GM18858 (cell line): ENCODE results near the gene RYK.

ENCODE experiments used
- ATAC-seq: cut with Tn5 transposase; IDR thresholded peaks from one replicate; pipeline ENCODE4 v1.9.1; 2021; ENCODE audit not compliant: unreplicated experiment

Gene RYK

GRCh38 chr3:134153761-134154160 lies 96.9 kb downstream of the RYK start:
- ATAC-seq, result no peak

- ATAC-seq, result no peak
Observed at GRCh38 chr3:134150476-134150875, 100.2 kb downstream of the RYK start.

DNA sequence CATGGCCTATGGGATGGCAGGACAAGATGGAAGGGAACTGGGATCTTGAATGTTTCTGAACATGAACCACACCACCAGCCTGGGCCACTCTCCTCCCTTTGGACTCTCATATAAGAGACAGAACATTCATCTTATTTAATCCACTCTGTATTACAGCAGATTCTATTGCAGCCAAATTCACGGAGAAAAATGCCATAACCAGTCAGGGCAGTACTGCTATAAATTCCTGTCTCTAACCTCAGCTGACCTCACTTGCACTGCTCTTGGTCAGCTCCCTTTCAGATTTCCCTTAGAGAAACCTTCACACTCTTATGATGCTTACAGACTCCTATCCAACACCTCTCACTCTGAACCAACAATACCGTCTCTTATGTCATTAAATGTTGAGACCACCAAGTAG lies 101.4 kb downstream of the RYK start:
- ATAC-seq, result no peak

DNA sequence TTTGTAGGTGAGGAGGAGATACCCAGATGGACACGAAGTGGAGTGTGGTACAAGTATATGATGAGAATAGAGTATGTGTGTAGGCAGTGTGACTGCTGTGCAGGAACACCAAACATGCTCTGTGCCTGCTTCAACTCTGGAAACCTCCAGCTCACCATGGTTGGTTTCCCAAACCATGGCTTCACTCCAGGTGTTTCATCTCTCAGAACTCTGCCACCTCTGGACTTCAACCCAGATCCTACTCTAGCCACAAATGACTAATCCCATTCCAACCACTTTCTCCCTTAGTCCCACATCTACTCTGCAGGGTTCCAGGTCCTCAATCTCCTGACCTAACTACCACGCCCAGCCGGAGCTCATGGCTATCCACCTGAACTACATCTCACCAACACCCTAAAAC lies 102.1 kb downstream of the RYK start:
- no peak for ATAC-seq

DNA sequence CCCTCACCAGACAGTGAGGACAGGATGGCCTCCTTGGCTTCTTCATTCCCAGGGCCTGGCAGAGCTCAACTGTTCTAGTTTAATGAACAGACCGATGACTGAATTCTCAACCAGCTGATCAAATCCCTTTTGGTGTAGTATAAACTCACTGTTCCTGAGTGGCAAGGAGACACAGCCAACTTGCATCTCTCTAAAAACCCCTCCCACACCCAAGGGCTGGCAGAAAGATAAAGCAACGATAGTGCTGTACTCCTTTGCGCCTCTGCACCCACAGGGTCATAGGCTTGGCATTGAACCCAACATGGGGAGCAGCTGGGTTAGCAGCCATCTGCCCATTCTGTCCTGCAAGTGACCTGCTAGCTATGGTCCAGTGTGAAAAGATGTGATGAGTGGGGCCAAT lies 103.2 kb downstream of the RYK start:
- no peak for ATAC-seq

DNA sequence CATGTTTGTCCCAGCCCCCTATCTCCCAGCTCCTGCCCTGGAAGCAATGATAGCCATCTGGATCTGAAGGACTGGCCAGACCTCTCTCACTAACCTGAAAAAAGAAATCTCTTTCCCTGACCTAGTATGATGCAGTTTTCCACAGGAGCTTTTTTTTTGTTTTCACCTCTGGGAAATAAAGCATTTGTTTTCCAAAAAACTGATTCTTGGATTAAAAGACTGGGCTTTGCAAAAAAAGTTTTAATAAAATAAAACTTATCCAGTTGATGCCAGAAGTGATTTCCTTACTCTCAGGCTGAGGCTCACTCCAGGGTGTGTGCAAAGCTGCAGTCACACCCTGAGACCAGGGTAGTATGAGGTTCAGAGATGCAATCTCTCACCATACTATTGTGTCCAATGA lies 104.0 kb downstream of the RYK start:
- no peak for ATAC-seq

- ATAC-seq, result no peak
Observed at GRCh38 chr3:134145183-134145582, 105.5 kb downstream of the RYK start.

- no peak for ATAC-seq
Observed at GRCh38 chr3:134144694-134145093, 106.0 kb downstream of the RYK start.

DNA sequence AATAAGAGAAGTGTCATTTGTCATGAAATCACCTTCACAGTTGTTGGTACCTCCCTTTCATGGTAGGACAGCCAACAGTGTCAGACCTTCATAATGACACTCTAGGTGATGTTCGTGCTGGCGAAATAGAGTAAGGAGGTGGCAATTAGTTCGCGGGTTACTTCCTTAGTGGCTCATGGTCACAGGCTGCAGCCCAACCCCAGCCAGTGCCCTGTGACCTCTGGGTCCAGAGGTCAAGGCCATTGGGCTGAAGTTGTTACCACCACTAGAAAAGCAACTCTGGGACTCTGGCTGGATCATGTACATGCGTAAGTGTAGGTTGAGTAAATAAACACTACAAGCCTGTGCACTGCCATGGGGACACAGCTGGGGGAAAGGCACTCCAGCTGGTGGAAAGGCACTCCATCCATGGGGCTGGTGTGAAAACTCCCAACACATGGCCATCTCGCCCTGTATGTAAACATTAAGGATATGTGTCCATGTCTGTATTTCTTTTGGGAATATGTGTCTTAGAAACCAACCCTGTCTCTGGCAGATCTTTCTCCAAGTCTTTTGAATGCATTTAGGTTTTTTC lies 106.7 kb downstream of the RYK start:
- no peak for ATAC-seq

DNA sequence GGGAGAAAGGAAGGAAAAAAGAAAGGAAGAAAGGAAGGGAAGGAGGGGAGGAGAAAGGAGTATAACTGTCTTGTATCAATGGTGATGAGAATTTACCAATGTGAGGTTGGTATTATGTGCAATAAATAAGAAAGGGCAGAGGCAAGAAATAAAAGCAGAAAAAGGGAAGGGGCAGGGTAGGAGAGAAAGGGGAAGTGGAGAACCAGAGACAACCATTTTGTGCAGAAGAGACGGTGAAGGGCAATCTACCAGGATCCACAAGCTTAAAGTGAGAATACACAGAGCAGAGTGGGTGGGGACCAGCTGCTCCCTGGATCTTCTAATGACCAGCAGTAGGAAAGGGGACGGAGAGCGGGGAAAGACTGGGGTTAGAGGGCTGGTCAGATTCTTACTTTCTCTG lies 114.1 kb downstream of the RYK start:
- ATAC-seq, result no peak

DNA sequence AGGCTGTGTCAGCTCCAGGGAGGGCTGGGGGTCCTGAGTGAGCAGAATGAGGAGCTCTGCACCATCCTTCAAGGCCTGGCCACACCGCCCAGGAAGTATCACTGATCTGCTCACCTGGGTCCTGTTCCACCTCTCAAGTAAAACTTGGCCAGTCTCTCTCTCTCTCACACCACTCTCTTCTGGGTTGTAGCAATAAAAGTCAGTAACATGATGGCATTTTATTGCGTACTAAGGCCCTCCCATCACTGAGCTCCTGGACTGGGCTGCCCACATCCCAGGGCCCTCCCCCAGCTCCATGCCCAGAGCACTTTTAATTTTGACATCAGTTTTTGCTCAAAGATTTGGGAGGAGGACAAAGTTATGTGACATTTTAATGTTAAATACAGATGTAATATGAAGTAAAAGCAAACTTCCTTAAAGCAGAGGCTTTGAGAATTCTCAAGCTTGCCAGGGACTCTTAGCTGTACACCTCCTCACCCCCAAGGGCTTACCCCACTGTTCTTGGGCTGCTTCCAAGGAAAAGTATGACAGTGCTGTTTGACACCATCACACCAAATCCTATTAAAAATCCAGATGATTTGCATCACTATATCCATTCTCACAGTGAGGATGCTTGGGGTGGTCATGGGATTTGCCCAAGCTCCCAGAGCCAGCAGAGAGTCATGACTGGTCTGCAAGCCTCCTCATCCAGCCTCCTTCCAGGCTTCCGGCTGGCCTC lies 115.8 kb downstream of the RYK start:
- ATAC-seq, result no peak

- ATAC-seq, result no peak
Observed at GRCh38 chr3:134134240-134134639, 116.4 kb downstream of the RYK start.

- ATAC-seq, result no peak
Observed at GRCh38 chr3:134132961-134133360, 117.7 kb downstream of the RYK start.

DNA sequence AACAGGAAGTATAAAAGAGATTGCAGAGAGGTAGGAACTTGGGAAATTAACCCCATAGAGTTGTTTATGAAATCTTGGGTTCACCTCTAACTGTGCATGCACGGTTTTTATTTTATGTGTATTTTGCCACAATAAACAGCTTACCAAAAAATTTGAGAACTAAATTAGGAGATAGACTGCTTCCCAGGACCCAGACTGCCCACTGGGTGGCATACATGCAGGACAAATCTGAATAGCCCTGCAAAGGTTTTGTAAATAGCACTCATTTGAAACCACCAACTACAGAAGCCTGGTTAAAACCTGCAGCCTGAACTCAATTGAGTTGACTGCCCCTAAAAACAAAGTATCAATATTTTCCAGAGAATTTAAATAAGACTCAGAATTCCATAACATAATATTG lies 124.5 kb downstream of the RYK start:
- no peak for ATAC-seq

GRCh38 chr3:134114726-134115125 lies 135.9 kb downstream of the RYK start:
- no peak for ATAC-seq

GRCh38 chr3:134111616-134112015 lies 139.0 kb downstream of the RYK start:
- ATAC-seq, result no peak

GRCh38 chr3:134110963-134111362 lies 139.7 kb downstream of the RYK start:
- ATAC-seq, result no peak
